SHP77 treated with DMSO at 0.1 percent for 48 hours (cell line): ENCODE measurements around the gene IL26.

Experiments
- DNase-seq: peaks from one replicate; lab custom pipeline; 2025; lab: John Stamatoyannopoulos, UW

IL26 gene, protein sequence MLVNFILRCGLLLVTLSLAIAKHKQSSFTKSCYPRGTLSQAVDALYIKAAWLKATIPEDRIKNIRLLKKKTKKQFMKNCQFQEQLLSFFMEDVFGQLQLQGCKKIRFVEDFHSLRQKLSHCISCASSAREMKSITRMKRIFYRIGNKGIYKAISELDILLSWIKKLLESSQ

DNA sequence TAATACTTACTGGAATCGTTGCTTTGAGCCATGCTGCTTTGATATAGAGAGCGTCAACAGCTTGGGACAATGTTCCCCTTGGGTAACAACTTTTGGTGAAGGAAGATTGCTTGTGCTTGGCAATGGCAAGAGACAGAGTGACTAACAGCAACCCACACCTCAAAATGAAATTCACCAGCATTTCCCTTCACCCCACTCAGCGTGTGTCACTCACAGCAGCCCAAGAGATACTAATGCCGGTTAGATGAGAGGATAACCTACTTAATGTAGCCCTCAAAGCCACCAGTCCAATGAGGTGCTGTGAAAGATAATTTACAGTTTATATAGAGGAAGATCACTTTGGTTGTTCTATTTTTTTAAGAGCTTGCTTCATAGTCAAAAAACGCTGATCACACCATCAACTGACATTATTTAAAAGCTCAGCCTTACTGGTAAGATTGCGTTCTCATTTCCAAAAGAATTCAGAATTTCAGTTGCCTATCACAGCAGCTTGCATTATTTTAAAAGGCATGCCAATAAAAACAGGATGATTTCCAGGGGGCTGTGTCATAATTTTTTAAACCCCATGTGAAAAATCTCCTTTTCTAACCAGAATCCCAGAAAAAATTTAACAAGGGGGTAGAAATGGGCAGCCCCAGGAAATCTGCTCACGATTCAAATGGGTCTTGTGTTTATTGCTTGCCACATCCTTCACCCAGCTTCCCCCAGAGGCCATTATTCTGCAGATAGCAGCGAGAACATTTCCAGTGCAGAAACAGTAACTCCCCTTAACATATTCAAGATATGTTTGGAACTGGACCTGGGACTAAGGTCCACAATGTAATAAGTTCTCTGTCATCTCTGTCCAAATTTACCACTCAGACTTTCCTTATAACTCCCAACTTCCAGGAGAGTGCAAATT is at the start of gene IL26:
IL26 (minus strand) TSS at position 235 of the 901 bp plus-strand sequence; CDS start at position 181, 54 bp downstream.
- no peak for DNase-seq

DNA sequence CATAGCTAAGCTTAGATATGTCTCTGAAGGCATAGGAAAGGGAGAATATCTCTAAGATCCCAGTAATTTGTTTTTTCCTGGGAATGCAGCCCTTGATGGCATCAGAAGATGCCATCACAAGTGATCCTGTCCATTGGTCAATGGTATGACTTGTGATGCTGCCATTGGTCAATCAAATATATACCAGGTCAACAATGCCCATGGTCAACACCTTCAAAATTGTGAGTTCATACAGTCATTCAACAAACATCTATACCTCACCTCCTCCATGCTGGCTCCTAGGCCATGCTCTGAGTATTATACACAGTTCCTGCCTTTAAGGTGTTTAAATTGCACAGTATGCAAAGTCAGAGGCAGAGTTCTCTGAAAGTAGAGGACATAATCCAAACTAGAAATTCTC is 47.1 kb upstream of the IL26 start:
- DNase-seq, result no peak

DNA sequence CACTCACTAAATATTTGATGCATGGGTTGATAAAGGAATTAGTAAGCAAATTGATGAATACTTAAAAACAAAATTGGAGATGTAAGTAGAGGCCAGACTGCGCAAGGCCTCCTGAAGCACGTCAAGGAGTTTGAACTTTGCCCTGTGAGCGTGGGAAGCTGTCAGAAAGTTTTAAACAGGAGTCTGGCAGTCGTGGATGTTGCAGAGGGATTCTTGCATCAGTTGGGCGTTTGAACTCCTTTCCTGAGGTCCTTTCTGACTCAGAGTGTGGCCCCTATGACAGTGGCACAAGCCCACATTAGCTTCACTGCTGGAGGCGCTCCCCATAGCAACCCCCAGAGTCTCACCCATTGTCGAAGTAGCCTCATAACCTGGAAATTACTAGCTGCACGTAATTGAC is 45.7 kb upstream of the IL26 start:
- no peak for DNase-seq

DNA sequence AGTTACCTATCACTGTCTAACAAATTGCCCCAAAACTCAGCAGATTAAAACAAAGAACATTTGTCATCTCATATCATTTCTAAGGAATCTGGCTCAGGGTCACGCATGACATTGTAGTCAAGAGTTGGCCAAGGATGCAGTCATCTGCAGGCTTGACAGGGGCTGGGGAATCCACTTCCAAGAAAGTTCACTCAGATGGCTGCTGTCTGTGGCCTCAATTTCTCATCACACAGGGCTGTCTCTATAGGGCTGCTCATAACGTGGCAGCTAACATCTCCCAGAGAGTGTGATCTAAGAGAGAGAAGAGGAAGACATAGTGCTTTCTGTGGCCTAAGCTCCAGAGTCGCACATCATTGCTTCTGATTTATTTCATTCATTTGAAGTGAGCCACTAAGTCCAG is 44.7 kb upstream of the IL26 start:
- DNase-seq, result no peak

DNA sequence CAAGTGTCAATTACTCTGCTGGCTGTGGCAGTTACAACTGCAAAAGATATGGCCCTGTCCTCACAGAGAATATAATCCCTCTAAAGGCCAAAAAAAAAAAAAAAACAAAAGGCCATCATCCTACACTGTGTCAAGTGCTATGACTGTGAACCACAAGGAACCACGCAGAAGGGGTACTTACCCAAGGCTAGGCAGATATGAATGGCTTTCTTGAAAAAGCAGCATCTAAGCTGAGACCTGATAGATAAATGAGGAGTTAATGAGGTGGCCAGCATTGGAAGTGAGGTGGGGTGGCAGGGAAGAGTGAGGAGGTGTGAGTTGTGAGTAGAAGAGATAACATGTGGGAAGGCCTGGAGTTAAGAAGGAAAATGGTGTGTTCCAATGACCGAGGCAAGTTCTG is 44.2 kb upstream of the IL26 start:
- no peak for DNase-seq

GRCh38 chr12:68268967-68269366 is 43.4 kb upstream of the IL26 start:
- no peak for DNase-seq

DNA sequence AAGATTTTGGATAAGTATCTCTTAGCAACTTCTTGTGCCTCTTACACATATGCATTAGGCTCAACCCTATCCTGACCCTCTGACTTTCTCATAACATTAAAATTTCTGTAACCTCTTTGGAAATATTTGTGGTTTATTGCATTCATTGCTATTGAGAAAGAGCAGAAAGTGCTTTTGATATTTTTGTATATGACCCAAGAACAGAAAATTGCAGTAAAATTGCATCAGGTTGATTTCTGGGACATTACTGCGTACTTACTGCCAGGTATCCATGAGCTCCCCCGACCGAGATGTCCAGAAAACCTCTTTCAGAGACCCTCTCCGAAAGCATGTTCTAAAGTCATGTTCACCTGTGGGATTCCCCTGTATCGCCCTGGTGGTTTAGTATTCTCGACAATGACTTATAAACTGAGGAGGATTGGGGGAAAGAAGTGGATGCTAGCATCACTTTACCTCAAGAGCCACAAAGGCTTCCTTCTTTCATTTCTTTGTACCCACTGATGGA is 42.3 kb upstream of the IL26 start:
- DNase-seq, result no peak

- no peak for DNase-seq
Measured at GRCh38 chr12:68264857-68265256, 39.2 kb upstream of the IL26 start.

DNA sequence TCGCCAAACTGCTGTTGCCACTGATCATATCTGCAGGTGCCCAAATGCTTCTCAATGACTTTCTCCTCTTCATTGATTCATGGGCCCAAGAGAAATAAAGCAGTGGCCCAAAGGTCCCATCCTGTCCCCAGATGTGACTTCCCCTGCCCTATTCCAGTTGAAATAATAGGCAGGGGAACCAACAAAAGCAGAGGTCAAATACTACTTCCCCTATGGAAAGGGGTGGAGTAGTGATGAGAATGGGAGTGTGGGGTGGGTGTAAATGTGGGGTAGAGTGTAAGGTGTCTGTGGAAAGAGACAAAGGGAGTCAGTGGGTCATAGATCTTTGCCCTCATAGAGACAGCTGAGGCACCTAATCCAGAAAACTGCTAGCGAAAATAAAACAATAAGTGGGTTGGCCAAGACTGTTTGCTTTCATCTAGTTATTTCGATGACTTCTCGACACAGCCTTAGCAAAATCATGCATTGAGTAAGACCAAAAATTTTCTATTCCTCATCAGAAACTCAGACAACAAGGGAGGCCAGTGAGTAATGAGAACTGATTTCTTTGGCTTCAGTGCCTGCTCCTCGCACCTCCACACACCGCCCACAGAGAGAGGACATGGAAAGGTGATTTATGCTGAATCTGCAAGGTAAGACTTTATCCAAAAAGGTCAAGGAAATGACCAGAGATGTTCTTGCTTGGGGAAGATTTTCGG is 38.7 kb upstream of the IL26 start:
- no peak for DNase-seq

GRCh38 chr12:68263366-68263765 is 37.8 kb upstream of the IL26 start:
- no peak for DNase-seq

- no peak for DNase-seq
Measured at GRCh38 chr12:68261896-68262295, 36.3 kb upstream of the IL26 start.

DNA sequence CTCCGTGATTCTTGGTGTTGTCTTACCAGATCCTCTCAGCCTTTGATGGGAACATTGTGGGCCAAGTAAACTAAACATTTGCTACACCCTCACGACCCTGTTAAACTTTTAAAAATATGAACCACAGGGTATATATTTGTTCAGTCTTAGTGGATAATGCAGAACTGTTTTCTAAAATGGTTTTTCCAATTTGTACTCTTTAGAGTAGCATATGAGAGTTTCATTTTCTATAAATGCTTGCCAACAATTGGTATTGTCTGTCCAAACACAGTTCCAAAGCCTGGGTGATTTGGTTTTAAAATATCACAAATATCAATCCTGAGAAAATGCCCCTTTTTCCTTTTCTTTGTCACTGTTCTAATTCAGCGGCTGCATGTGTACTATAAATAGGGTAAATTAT is 34.5 kb upstream of the IL26 start:
- no peak for DNase-seq

DNA sequence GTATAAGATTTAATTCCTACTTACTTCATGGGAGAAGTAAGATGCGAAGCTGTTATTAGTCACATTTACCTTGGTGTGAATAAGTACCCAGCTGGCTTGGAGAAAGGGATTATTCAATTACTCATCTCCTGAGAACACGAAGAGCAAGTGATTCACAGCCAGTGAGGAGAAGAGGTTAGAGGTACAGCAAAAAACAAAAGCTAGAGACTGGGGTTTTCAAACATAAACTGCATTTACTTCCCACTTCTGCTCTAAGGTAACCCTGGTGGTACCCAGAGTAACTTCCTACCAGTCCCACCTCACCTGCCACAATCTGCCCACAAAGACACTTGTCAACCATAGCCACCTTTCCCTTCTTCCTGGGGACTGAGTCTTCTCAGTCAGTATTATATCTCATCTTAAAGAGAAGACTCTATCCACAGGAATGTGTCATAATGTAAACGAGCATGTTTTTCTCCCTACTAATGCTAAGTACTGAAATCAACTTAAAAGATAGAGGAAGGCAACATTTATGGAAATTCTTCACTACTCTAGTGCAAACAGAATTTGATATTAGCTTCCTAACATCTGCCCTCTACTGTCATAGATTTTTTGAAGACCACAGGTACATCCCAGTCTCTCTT is 33.8 kb upstream of the IL26 start:
- no peak for DNase-seq

DNA sequence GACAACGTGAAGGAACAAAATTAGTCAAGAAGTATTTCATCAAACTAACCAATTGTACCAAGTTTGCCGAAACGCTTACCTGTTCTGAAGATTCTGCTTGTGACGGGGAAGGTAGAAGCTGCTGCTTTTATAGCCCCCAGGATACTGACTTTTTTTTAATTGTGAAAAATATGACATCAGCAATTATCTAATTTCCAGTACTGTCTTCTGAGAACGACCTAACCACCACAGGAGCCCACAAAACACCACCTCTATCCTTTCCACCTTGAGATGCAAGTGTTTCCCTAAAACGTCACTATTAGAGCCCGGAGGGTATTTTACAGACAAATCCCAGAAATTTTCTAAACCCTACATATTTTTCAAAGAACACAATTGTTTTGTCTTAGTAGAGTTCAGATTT is 27.9 kb upstream of the IL26 start, which contains the start of gene IL22:
IL22 (minus strand) TSS at position 101 of the 400 bp plus-strand sequence. CDS start 156 bp downstream, outside the sequence.
- DNase-seq, result no peak

GRCh38 chr12:68252077-68252476 is 26.5 kb upstream of the IL26 start:
- DNase-seq, result no peak

GRCh38 chr12:68250454-68250853 is 24.8 kb upstream of the IL26 start:
- no peak for DNase-seq

- no peak for DNase-seq
Measured at GRCh38 chr12:68247785-68248184, 22.2 kb upstream of the IL26 start.

DNA sequence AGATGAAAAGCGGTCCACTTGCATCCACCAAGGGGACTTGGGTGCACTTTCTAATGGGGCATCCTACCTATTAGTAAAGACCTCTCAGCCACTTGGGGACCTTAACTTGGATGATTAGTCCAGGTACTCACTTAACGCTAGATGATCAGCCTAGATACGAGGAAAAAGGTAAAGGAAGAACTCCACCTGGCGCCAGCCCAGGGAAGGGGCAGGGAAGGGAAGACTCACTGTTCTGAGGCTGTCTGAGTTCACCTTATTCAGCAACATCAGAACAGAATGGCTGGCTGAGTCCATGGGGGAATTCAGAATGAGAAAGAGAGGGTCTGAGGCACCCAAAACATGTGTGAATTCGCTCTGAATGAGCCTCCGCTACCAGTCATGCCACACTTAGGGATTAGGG is 20.7 kb upstream of the IL26 start:
- DNase-seq, result no peak

- DNase-seq, result no peak
Measured at GRCh38 chr12:68245180-68246021, 19.8 kb upstream of the IL26 start.

GRCh38 chr12:68242777-68243176 is 17.2 kb upstream of the IL26 start:
- DNase-seq, result no peak

DNA sequence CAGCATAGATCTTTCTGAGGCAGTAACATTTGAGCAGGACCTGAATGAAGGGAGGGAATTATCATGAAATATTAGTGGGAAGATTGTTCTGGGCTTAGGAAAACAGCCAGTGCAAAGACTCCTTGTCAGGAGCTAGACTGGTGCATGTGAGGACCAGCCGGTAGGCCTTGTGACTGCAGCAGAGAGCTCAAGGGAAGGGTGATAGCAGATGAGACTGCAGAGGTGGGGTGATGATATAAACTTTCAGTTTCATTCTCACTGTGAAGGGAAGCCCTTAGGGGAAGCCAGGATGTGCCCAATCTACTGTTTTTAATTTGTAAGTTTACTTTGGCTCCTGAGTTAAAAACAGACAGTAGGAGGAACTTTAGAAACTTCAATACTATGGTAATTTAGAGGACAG is 15.4 kb upstream of the IL26 start:
- DNase-seq, result no peak
